Hypothalamus (tissue), 51 donors: Measurements from ENCODE around the gene ALDH8A1.
A peak's percentile ranks its signal among the peaks of the same experiment; 100 is the strongest.
"Not testable (repeated sequence)": the region's sequence is repeated elsewhere in the genome, so short reads cannot be mapped to it uniquely, and the experiment has no call there.

Experiments
- DNase-seq, 51 donors: peaks; one replicate each; lab custom pipeline; 2025; lab: John Stamatoyannopoulos, UW

The ALDH8A1 gene

DNA sequence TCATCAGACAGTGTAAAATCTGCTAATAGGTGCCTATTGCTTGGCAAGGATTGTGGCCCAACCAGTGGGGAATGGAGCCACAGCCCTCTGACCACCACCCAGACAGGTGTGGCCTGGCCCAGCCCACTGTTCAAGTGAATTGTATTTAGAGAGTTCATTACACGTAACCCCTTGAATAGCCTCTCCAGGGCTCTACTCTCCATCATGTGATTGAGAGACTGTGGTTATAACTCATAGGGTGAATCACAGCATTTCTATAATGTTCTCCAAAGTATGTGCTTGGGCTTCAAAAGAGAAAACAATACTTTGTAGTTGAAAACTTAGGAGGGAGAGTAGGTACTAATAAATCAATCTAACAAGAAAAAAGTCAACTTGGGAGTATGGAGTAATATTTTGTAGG is 38.4 kb downstream of the ALDH8A1 start:
- no peak for DNase-seq

DNA sequence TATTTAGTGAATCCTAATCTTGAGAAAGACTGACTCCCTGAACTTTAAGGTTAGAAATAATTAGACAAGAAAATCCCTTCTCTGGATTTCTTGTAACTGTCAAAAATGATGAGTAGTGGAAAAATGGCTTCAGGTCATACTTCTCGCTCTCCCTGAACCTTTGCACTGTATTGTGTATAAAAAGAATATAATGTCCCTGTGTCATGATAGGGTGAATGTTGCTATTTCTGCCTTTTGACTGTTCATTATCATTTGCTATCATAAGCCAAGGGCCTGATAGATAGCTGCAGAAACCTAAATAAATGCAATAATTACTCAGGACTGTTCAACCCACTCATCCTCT is 39.3 kb downstream of the ALDH8A1 start:
- no peak for DNase-seq

DNA sequence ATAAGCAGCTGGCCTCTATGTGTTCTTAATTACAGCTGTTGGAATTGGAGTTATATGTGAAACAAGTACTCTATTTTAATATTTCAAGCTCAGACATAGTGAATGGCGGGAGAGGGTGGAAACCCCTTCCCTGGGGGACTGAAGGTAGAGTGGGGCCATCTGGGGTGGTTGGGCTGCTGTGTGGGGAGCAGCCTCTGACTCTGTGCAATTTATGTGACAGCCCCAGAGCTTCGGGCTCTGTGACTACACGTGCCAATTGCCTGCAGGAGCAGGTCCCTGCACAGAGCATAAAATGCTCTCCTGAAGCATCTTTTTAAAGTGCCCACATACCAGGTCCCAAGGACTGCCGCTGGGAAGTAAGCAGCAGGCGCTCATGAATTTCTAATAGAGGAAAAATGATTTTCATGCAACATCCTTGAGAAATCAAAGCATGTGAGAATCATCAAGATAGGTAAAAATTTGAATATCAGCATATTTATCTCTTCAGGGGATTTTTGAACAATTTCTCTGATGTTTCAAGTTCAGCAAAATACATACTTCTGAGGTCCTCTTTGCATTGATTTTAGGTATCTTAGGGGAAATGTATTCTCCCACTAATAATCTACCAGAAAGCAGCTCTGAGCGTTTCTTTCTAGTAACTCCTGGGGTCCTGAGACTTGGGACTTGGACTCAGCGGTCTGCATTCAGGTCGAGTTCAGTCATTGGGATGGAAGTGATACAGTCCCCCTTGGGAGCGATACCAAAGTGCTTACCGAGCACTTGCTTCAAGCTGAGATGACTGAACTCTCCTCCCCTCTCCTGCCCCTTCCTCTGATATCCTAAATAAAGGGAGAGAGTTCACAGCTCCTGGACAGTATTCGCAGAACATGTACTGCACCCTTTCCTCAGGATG is 40.0 kb downstream of the ALDH8A1 start:
- DNase-seq: no peak

DNA sequence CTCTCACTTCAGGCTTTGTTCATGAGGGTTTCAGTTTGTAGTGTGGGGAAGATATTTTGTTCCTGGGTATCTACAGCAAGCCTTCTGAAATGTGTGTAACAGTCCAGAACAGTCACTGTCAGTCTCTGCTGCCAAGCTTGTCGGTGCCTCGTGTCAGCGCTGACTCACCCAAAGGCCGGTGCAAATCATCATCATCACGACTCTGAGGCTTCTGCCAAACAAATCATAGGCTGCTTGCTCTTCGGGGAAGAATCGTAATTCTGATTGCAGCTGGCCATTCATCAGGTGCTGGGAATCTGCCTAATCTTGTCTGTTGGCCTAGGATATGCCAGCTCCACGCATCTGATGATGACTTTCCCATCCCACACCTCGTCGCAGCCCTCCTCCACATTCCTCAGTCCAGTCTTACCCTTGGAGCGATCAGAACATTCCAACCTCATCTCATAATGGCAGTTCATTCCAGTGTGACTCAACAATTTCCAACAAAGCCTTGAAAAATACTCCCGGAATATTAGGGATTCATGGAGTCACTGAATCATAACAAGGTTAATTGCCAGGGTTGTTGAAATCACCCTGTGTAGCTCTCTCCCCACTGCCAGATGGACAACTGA is 40.9 kb downstream of the ALDH8A1 start:
- peak in 17 of 51 donors; percentile 4 to 72 (median 14) for DNase-seq

DNA sequence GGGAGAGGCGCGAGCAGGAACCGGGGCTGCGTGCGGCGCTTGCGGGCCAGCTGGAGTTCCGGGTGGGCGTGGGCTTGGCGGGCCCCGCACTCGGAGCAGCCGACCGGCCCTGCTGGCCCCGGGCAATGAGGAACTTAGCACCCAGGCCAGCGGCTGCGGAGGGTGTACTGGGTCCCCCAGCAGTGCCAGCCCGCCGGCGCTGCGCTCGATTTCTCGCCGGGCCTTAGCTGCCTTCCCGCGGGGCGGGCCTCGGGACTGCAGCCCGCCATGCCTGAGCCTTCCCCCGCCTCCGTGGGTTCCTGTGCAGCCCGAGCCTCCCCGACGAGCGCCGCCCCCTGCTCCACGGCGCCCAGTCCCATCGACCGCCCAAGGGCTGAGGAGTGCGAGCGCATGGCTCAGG is 45.2 kb downstream of the ALDH8A1 start:
- not testable (repeated sequence) for DNase-seq

DNA sequence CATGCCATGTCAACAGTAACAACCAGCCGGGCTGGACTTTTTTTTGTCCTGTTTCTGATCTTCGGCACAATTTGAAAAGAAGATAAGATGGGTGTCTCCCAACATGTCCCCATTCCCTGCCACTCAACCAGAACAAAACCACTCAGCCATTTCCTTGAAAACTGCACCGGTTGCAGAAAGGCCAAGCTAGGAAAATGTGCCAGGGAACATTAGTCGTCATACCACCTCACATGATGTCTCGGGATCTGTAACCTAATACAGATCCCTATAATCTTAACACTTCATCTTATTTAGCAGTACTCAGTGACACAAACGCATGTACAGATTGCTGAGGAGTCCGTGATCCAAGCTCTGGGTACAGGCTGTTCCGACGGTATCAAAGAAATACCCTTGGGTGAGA is 46.5 kb downstream of the ALDH8A1 start:
- DNase-seq: no peak

DNA sequence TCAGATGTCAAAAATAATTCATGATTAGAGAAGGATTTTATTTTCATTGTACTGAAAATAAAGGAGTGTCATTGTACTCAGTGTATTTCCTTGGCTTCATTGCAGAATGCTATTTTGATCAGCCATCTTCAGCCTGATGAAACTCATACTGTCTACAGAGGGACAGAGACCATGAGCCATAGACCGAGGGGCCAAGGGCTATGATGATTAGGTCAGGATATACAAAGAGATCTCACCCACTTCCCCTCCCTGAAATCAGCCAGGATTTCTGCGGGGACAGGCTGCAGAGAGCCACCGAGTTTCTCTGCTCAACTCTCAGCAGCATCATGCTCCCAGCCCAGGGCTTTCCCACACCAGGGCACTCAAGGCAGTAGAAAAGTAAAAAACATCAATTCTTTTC is 47.0 kb downstream of the ALDH8A1 start:
- DNase-seq: no peak

DNA sequence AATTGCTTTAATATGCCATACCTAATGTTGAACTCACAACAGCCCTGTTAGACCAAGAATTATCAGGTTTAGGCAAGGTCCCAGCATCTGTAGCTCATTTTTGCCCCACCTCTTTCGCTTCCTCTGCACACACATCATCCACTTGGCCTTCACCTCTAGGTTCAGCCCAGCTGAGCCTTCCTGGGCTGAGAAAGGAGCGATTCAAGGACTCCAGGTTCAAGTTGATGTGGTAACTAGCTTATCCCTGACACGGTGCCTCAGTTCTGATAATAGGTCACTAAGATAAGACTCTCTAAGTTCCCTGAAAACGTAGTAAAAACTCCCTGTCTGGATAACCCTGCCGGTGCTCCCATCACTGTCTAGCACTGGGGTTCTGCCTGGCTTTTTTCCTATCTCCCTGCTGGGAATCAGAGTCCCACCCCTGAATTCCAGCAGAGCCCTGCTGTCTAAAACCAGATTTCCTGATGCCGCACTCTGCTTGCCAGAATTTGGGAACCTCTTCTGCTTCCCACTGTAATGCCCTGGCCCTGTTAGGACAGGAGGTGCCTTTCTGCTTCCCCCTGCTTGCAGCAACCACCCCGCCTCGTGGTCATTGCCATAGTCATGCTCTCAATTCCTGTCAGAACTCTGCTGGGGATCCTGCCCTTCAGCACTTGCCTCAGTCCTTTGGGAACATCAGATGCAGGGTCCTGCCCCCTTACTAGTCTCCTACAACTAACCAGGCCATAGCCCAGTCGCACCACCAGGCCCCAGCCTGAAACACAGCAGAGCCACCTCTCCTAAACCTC is 47.6 kb downstream of the ALDH8A1 start:
- no peak for DNase-seq

DNA sequence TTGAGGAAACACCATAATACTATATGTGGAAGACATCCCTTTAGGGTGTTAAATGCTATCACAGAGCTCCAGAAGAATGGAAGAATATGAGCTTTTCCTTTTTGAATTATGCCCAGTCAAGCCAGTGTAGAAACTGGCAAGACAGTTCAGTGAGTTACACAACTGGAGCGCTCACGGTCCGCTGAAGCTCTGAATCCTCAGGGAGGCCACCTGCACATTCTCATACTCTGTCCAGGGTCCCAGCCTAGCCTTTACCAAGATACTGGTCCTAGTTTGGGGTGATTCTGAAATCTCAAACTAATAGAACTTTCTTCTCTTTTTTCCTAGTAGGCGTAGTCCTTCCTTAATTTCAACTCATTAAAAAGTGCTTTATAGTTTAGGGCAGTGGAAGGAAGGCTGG is 51.3 kb downstream of the ALDH8A1 start:
- DNase-seq: no peak

DNA sequence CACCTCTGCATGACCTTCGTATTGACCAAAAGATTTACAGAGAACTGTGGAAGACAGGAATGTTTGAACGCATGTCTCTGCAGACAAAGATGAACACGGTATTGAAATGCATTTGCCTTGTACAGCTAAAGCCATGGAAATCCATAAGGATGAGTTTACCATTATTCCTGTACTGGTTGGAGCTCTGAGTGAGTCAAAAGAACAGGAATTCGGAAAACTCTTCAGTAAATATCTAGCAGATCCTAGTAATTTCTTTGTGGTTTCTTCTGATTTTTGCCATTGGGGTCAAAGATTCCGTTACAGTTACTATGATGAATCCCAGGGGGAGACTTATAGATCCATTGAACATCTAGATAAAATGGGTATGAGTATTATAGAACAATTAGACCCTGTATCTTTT is 51.7 kb downstream of the ALDH8A1 start:
- DNase-seq: not testable (repeated sequence)

DNA sequence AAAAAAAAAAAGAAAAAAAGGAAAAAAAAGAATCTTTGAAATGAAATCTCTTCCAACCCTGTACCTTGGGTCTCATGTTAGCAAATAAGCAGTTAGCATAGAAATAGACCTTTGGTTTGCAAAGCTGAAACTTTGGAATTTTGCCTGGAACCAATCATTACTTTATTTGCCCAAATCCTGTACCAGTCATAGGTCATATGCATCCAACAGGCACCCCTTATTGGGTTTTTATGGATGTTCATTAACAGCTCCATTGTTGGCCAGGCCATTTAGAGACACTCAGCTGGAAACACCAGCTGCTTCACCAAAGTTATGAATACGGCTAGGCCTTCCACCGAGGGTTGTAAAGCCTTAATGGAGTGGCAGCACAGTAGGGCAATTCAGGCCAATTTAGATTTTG is 53.0 kb downstream of the ALDH8A1 start:
- DNase-seq: no peak

DNA sequence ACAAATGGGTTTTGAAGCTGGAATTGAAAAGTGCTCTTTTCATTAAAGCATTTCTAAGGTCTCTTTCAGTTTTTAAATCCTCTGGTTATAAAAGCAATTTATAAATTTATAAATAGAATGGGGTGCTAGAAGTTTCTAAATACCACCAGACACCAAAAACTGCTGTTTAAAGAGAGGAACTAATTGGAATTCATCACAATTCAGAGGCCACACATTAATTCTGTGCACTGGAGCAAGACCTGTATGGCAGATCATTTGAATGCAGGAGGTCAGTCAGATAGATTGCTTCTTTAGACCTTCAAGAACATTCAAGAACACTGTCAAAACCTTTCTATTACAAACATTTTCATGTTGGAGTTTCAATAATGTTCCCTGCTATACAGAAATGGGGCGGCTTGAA is 55.1 kb downstream of the ALDH8A1 start:
- DNase-seq: no peak

DNA sequence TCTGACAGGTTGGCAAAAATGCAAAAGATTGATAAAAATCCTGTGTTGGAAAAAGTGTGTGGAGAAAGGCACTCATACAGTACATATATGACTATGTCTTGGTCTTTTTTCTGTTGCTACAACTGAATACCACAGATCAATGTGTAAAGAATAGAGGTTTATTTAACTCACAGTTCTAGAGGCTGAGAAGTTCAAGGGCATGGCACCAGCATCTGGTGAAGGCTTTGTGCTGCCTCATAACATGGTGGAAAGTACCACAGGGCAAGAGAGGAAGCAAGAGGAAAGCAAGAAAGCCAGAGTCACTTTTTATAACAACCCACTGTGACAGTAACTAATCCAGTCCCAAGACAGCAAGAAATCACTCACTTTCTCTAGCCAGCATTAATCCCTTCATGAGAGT is 57.5 kb downstream of the ALDH8A1 start:
- DNase-seq: no peak

DNA sequence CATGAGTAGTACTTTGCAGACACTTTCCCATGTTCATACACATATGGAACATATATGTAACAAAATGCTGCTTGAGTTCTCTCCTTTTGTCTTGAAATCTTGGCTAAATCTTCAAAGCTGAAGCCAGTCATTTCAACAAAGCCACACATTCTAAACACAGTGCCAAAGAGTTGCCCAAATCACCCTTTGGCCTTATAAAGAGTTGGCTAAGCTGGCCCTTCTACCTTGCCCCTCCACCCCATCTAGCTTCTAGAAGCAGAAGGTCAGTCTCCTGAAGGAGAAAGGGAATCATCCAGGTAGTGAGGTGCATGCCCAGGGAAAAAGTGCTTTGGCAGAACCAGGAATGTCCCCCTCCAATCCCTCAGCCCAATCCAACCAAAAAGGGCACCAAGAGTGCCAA is 58.3 kb downstream of the ALDH8A1 start:
- no peak for DNase-seq

DNA sequence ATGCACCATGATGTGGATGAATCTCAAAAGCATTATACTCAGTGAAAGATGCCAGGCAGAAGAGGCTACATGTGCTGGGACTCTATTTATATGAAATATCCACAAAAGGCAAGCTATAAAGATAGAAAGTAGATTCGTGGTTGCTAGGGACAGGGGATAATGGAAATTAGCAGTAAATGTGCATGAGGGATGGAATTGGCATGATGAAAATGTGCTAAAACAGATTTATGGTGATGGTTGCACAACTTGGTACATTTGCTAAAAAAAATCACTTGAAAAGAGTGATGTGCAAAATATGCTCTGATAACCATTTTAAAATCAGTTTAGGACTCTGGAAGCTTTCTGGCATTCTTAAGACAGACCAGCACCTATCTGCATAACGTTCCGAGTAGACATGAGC is 61.6 kb downstream of the ALDH8A1 start:
- DNase-seq: no peak

DNA sequence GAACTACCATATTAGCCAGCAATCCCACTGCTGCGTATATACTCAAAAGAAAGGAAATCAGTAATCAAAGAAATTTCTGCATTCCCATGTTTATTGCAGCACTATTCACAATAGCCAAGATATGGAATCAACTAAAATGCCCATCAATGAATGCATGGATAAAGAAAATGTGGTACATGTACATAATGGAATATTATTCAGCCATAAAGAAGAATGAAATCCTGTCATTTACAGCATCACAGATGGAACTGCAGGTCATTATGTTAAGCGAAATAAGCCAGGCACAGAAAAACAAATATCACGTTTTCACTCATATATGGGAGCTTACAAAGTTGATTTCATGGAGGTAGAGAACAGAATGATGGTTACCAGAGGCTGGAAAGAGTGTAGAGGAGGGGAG is 65.1 kb downstream of the ALDH8A1 start:
- DNase-seq: no peak

DNA sequence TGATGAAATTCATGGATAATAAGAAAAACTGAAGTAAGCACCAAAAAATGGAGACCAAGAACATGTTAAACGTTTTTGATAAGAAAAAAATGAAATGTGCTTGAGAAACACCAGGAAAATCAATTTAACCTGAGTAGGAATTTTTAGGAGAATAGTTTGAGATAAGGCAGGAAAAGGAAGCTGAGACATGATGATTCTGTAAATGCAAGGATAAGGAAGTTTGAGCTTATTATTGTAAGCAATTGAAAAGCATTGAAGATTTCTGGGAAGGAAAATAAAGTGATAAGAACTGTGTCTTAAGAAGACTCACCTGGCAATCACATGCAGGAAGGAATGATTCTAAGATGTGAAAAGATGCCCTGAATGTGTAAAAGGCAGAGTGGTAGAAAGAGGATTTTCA is 66.6 kb downstream of the ALDH8A1 start:
- no peak for DNase-seq

DNA sequence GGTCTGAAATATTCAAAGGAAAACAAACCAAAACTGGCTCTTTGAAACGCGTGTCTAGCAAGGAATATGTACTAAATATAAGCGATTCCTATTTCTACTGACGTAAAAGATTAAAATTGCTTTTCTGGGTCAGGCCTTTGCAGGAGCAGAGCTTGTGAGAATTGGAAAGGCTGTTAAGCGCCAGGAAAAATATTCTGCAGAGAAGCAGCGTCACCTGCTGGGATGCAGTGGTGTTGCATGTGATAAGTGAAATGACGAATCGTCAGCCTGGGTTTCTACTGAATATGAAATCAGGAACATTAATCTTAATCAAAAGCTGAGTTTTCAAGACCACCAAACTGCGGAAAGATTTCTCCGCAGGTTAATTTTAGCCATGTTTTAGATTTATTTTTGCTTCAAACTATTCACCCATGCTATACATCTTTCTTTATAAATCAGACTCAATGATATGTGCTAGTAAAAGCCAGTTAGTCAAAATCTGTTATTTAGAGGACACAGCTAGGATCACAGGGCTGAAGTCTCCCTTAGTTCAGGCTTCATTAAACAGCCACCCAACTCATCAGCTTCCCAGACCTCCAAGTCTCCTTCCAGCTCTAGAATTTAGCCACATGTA is 67.4 kb downstream of the ALDH8A1 start:
- peak in 38 of 51 donors; percentile 1 to 75 (median 24) for DNase-seq

DNA sequence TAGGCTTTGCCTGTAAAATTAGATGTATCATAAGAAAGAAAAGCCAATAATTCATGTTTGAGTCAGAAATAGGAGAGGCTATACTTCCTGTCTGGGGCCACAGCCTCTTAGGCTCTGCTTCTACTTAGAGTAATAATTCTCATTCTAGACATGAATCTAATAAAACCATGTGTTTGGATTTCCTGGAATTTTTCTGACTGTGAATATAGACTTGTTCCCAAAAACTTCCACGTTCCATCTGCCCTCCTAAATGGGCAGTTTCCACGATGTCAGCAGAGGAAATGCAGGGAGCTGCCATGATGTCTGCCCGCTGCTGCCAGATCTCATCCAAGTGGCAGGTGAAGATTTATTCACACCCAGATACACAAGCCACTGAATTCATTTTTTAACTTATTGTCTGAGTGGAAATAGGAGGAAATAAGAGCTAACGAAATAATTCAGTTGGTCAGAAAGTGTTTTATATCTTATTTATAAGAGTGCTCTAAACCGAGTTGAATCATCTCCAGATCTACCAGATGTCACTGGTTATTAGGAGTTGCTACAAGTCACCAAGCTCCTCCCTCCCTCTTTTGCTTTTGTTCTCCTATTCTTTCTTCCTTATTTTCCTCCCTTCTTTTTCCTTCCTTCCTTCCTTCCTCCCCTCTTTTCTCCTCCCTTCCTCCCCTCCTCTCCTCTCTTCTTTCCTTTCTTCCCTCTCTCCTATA is 69.3 kb downstream of the ALDH8A1 start:
- no peak for DNase-seq

DNA sequence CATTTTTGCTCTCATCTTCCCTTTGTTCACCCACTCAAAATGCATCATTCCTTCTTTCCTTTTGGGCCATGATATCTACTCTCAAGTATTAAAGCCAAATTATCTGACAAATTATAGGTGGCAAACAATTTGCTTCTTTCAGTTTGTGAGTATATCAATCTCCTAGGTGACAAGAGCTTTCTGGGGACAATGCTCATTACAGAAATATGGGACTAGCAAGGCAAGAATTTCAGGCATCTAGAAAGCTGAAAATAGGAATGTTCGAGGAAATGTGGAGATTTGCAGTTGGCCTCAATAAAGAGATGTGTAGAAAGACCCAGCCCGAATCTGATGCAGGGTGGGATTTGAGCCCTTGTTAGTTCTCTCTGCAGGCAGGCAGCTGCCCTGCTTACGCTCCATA is 71.8 kb downstream of the ALDH8A1 start:
- no peak for DNase-seq

DNA sequence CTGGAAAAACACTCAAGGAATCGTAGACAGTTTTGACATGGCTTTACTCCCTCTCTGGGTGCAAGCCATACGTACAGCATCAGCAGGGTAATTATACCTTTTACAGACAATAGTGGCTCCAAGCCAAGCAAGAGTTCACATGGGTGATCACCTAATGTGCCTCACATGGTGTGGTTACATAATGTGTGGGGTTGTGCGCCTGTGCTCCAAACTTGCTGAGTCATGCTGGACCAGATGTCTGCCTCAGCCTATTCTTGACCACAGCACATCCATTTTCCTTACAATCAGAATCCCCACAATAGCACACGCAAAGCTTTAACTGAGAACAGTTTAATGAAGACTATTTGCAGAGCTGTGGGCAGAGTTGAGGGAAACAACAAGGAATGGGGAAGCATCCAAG is 74.5 kb downstream of the ALDH8A1 start:
- DNase-seq: no peak
